GM21737 (cell line): ENCODE measurements around the gene RRAS2.
A peak's percentile ranks its signal among the peaks of the same experiment; 100 is the strongest.
"Not testable (repeated sequence)": the region's sequence is repeated elsewhere in the genome, so short reads cannot be mapped to it uniquely, and the experiment has no call there.

Source experiments
- ATAC-seq: cut with Tn5 transposase; IDR thresholded peaks from one replicate; pipeline ENCODE4 v1.9.1; 2021; ENCODE audit warnings: mild to moderate bottlenecking, moderate library complexity; ENCODE audit not compliant: unreplicated experiment

Gene RRAS2

GRCh38 chr11:14259878-14260277 lies 99.1 kb downstream of the RRAS2 start:
- ATAC-seq: no peak

DNA sequence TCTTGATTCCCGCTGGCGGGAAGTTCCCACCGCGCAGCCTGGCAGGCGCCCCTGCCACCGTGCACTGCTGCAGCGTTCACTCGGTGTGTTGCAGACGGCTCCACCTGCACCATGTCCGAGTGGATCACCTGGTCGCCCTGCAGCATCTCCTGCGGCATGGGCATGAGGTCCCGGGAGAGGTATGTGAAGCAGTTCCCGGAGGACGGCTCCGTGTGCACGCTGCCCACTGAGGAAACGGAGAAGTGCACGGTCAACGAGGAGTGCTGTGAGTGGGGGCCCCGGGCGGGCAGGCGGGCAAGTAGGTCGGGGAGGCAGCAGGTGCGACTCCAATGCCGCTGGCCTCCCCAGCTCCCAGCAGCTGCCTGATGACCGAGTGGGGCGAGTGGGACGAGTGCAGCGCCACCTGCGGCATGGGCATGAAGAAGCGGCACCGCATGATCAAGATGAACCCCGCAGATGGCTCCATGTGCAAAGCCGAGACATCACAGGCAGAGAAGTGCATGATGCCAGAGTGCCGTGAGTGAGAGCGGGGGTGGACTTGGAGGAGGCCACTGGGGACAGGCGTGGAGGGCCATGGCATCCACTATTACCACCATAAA lies 99.7 kb downstream of the RRAS2 start:
- no peak for ATAC-seq

DNA sequence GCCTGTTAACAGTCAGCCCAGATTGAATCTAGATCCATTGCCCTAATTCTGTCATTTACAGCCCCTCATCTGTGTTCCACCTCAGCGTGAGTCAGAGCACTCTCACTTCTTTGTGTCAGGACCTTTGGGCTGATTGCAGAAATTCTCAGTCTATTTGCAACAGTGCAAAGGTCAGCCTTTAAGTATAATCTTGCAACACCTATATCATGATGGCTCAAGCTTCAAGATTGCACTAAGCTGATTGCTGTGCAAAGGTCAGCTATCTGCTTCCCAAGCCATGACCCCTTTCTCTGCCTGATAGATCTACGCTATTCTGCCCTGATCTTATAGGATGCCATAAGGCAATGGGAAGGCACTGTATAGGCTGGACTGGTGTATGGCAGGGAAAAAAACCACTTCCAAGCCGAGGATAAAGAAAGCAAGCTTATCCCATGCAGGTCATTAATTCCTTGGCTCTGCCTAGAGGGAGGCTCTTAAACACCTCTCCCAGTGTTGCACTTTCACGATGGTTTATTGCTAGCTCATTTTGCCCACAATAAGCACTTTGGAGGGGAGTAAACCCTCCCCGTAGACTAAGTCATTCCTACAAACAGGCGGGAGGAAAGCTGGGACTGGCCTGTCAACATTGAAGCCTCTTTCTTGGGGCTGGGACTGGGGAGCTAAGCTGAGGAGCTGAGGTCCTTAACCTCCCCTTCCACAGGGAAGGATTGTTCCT lies 100.6 kb downstream of the RRAS2 start:
- ATAC-seq: no peak

DNA sequence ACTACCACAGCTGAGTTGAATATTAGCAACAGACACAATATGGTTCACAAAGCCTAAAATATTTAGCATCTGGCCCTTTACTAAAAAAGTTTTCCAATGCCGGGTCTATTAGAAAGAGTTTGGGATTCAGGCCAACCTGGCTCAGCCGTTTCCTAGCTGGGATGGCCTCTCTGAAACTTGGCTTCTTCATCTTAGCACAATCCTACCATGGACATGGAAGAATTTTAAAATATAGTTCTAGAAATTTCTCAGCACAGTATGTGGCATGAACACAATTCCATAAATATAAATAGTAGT lies 103.8 kb downstream of the RRAS2 start:
- no peak for ATAC-seq

DNA sequence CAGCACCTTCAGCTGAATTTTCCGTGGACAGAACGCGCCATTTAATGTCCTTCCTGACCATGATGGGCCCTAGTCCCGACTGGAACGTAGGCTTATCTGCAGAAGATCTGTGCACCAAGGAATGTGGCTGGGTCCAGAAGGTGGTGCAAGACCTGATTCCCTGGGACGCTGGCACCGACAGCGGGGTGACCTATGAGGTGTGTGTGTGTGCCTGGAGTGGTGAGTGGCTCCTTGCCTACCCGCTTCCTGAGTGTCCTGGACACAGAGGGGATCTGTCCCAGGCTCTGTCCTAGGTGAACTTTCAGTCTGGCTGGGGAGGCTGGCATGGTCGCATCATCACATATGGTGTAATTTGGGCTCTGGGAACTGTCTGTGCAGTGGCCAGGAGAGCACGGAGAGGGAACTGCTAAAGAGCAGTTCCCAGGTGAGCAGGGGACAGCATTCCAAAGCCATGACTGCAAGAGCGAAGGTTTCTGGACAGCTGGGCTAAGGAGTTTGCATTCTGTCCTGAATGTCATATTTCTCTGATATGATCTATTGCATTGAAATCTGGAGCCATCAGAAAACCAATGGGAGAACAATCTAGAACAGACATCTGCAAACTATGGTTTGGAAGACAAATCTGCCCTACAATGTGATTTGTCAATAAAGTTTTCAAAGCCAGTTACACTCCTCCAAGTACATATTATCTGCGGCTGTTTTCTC lies 104.3 kb downstream of the RRAS2 start:
- ATAC-seq: no peak

DNA sequence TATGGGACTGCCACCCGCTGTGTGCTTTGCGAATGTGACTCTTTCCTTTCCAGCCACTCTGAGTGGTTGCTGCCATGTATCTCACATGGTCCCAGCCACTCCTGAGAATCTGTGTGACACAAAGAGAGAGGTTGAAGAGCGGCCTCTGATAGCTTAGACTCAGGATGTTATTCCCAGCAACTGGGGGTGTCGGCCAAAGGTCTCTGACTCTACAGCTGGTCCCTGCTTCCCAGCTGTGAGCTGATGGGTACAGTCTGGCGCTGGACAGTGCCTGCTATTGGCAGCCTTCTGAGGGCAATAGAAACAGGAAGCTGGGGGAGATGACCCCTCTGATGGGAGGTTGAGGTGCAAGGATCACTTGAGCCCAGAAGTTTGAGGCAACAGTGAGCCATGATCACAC lies 105.1 kb downstream of the RRAS2 start:
- ATAC-seq: no peak

- ATAC-seq: no peak
Measured at GRCh38 chr11:14253421-14253820, 105.6 kb downstream of the RRAS2 start.

GRCh38 chr11:14252501-14252900 lies 106.5 kb downstream of the RRAS2 start:
- not testable (repeated sequence) for ATAC-seq

- ATAC-seq: no peak
Measured at GRCh38 chr11:14251754-14252153, 107.2 kb downstream of the RRAS2 start.

DNA sequence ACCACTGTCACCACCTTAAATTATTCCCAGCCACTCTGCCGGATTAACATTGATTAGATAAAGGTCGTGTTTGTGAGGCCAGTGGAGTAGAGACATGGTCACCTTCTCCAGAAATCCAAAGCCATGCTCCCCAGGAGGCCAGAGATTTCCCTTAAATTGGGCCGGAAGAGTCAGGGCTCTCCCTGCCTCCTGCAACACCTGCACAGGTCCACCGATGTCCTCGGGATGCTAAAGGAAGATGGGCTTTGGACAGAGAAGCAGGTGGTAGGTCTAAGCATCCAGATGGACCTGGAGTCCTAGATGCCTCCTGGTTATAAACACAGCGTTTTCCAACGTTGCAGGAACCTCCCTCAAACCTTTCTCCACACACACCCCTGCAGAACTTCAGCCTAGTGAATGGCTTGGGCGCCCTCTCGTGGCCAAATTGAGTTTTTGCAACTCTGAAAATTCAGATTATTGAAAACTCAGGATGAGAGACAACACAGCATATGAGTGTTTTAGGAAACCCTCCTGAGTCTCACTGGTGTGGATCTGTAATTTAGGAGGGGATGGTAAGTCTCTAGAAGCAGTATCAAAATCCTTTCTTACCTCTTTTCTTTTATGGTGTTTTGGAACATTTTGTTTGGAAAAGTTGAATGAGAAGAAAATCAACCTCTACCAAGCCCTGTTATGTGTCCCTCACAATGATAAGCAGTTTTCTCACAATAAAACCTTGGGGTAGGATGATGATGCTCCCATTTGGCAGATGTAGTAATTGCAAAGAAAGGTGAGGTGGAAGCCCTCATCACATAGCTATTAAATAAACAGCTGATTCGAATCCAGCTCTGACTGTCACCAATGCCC lies 109.6 kb downstream of the RRAS2 start:
- ATAC-seq: no peak

DNA sequence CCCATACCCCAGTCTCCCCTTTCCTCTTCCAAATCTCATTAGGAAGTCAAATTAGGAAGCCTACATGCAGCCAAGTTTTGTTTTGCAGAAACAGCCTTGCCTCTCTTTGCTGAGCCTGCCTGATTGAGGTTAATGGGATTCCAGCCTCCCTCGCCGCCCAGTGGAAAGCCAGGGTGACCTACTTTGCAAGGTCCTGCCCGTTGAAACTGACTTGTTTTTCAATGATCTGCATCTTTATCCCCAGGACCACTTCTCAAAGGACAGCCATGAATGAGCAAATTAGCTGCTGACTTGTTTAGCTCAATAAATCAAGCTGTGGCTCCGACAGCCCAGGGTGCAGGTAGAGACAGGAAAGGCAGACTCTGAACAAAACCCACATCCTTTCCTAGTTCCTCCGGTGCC lies 110.4 kb downstream of the RRAS2 start:
- ATAC-seq: no peak

DNA sequence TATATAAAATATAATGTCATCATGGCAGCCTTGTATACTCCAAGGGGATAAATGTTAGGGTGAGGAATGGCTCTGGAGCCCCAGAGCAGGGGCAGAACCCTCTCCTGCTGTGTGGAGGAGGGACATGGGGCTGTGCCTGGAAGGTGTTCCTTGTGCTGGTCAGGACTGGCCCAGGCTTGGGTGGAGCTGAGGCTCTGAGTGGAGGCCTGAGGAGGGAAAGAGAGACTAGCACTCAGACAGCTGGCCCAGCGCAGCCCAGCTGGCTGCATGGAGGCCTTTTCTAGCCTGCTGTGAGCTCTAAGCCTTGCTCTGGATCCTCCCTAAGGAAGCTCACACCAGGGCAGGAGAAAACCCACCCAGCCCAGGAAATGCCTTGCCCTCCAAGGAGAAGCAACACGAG lies 113.5 kb downstream of the RRAS2 start:
- ATAC-seq: no peak

GRCh38 chr11:14244926-14245325 lies 114.1 kb downstream of the RRAS2 start:
- no peak for ATAC-seq

GRCh38 chr11:14242733-14243132 lies 116.2 kb downstream of the RRAS2 start:
- no peak for ATAC-seq

- no peak for ATAC-seq
Measured at GRCh38 chr11:14242187-14242586, 116.8 kb downstream of the RRAS2 start.

GRCh38 chr11:14240951-14241350 lies 118.0 kb downstream of the RRAS2 start:
- ATAC-seq: no peak

DNA sequence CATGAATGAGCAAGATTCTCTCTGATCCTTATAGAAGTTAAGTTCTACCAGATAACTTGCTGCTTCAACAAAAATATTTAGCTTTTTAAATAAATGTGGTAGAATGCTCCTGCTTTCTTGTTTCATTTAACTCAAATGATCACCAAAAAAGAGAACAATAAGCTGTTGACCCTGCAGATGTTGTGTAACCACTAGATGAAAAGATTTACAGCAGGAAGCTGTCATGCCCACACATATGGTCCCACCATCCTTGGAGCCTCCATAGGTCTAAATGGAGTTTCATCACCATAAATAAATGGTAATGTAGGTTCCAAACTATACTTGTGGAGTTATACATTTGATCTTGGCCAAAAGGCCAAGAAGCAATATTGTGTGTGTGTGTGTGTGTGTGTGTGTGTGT lies 118.8 kb downstream of the RRAS2 start:
- ATAC-seq: no peak

GRCh38 chr11:14237444-14237961 lies 121.5 kb downstream of the RRAS2 start:
- ATAC-seq: peak; percentile 94

DNA sequence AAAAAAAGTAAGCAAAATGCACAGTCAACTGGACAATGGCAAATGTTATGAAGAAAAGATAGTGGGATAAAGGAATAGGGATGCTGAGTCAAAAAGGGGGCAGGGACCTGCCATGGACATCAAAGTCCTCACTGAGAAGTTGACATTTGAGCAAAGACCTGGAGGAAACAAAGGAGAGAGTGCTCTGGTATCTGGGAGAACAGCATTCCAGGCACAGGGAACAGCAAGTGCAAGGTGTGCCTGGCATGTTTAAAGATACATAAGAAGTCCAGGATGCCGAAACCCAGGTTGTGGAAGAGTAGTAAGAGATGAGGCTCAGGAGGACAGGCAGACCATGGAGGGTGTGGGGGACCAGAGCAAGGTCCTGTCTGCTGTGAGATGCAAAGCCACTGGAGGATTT lies 123.3 kb downstream of the RRAS2 start:
- ATAC-seq: no peak

DNA sequence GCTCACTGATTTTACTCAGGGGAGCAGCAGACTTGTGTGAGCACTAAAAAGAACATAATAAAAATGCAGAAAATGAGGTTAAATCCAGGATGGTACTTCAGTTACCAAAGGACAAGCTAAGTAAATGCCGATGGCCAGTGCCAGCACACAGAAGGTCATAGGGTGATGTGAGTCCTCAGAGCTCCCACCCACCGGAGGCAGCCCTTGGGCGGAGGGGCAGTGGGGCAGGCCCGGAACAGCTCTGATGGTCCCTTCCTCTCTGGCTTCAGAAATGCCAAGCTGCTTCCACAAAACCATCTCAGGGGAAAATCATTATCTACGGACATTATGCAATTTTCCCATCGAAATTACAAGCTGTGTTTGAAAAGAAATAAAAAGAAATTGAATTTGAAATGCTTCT lies 124.5 kb downstream of the RRAS2 start:
- no peak for ATAC-seq

- ATAC-seq: no peak
Measured at GRCh38 chr11:14232652-14233051, 126.3 kb downstream of the RRAS2 start.
